ENCODE results near the gene MSANTD1.

DNA sequence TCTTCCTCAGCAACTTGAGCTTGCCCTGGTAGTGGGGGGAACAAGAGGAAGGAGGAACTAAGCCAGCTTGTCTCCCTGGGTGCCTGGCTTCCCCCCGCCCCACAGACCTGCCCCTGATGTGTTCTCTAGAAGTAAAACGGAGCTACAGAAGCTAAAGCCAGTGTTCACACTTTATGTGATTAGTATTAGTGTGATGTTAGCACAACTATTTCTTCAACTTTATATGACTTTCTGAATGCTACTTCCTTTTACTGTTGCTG is 54.5 kb downstream of the MSANTD1 start:
- TF ChIP-seq BHLHE40 (IDR thresholded peaks at IDR 0.05; ENCODE audit: borderline replicate concordance in 1 of 2, low read depth in 2 of 2, low read length in 1 of 2) (no peak), PKNOX1 (IDR thresholded peaks at IDR 0.05) (no peak), EP300 (IDR thresholded peaks at IDR 0.05; ENCODE audit: borderline replicate concordance in 1 of 2, control insufficient read depth in 1 of 2, low read depth in 2 of 2, low read length in 2 of 2) (no peak), FOXM1 (IDR thresholded peaks at IDR 0.05; ENCODE audit: low read depth, low read length) (no peak), POLR2A (IDR thresholded peaks at IDR 0.05; ENCODE audit: low read depth, low read length) (no peak), LARP7 (IDR thresholded peaks at IDR 0.05) (no peak), GABPA (IDR thresholded peaks at IDR 0.05; ENCODE audit: low read depth) (no peak)
- TF ChIP-seq, protein P1, sequence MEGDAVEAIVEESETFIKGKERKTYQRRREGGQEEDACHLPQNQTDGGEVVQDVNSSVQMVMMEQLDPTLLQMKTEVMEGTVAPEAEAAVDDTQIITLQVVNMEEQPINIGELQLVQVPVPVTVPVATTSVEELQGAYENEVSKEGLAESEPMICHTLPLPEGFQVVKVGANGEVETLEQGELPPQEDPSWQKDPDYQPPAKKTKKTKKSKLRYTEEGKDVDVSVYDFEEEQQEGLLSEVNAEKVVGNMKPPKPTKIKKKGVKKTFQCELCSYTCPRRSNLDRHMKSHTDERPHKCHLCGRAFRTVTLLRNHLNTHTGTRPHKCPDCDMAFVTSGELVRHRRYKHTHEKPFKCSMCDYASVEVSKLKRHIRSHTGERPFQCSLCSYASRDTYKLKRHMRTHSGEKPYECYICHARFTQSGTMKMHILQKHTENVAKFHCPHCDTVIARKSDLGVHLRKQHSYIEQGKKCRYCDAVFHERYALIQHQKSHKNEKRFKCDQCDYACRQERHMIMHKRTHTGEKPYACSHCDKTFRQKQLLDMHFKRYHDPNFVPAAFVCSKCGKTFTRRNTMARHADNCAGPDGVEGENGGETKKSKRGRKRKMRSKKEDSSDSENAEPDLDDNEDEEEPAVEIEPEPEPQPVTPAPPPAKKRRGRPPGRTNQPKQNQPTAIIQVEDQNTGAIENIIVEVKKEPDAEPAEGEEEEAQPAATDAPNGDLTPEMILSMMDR (IDR thresholded peaks at IDR 0.05 in 2 of 3, conservative IDR thresholded peaks at IDR 0.05 in 1 of 3; ENCODE audit: control insufficient read depth in 2 of 3, extremely low read depth in 1 of 3, insufficient read depth in 1 of 3, low read depth in 3 of 3, low read length in 3 of 3), result no peak
- TF ChIP-seq, protein P2, sequence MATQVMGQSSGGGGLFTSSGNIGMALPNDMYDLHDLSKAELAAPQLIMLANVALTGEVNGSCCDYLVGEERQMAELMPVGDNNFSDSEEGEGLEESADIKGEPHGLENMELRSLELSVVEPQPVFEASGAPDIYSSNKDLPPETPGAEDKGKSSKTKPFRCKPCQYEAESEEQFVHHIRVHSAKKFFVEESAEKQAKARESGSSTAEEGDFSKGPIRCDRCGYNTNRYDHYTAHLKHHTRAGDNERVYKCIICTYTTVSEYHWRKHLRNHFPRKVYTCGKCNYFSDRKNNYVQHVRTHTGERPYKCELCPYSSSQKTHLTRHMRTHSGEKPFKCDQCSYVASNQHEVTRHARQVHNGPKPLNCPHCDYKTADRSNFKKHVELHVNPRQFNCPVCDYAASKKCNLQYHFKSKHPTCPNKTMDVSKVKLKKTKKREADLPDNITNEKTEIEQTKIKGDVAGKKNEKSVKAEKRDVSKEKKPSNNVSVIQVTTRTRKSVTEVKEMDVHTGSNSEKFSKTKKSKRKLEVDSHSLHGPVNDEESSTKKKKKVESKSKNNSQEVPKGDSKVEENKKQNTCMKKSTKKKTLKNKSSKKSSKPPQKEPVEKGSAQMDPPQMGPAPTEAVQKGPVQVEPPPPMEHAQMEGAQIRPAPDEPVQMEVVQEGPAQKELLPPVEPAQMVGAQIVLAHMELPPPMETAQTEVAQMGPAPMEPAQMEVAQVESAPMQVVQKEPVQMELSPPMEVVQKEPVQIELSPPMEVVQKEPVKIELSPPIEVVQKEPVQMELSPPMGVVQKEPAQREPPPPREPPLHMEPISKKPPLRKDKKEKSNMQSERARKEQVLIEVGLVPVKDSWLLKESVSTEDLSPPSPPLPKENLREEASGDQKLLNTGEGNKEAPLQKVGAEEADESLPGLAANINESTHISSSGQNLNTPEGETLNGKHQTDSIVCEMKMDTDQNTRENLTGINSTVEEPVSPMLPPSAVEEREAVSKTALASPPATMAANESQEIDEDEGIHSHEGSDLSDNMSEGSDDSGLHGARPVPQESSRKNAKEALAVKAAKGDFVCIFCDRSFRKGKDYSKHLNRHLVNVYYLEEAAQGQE (IDR thresholded peaks at IDR 0.05; ENCODE audit: low read depth, low read length), result no peak
